ENCODE measurements around the gene FYN.

DNA sequence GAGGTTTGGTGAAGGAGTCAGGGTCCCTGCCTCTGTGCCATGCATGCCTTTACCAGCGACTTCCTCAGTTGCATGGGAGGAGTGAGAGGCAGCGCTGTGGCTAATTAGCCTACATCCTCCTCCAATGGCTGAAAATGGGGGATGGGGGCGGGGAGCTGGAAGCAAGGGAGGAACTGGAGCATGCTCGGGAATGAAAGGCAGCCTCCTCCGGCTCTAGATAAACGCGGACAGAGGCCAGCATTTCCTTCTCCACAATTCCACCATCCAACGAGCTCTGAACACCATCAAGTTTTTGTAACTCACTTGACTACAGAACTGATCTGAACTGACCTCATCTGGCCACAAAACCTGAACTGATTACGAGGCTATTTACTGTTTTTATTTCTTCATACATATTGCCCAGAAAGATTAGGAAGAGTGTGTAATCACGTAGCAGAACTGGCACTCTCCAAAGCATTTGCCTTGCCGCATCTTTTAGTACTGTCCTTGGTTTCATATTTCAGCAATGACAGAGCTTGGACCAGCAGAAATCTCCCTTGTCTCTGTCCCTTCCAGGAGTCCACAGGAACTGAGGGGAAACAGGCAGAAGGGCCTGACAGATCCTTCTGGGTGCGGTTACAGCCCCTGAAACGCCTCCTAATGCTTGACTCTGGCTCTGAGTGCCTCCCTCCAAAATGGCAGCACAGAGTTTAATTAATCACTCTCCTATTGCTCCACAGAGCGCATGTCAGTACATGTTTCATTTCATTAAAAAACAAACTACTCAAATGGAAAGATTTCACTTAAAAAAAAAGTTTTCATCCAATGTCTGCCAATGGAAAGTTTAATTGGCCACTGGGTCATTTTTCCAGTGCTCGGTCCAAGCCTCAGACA lies 209.3 kb downstream of the FYN start:
- TF ChIP-seq YY1 (IDR thresholded peaks at IDR 0.05; ENCODE audit: insufficient read depth, insufficient read length): no peak
- TF ChIP-seq ZNF274 (IDR thresholded peaks at IDR 0.05; ENCODE audit: low read depth, low read length): no peak

Measured in NT2/D1 (cell line).